GM12878 (cell line): ENCODE data around the gene IDI1. TPM values are rescaled to one million over a fixed set of nuclear protein-coding genes. Genes with fewer than 3 reads are reported as not detected.

Source experiments
- ATAC-seq: fragments of 200-7000 bp; cut with Tn5 transposase; 3 replicates; pipeline ENCODE4 v1.9.1; 2020; ENCODE audit warnings: mild to moderate bottlenecking, moderate library complexity
- BruUV-seq: library from RNA; stranded (reverse); fragments of 400-500 nt; replicated peaks from 2 replicates; lab custom pipeline; 2021; lab: Mats Ljungman, UMichigan
- CTCF ChIA-PET: fragments of 300-600 bp; sonication (Branson Sonifier 250); formaldehyde crosslinking; extraction: SDS; loops from one replicate; lab custom pipeline; 2021; ENCODE audit warnings: inconsistent platforms; lab: Yijun Ruan, JAX
- POLR2A ChIA-PET: fragments of 350-600 bp; formaldehyde crosslinking; extraction: SDS; loops from one replicate; lab custom pipeline; 2021; ENCODE audit warnings: inconsistent platforms; lab: Charles Lee
- RAD21 ChIA-PET: fragments of 300-600 bp; sonication (Branson Sonifier 250); formaldehyde crosslinking; loops from one replicate; lab custom pipeline; 2023; ENCODE audit warnings: antibody characterized with exemption; ENCODE audit not compliant: unreplicated experiment; lab: Charles Lee
- SMC1A ChIA-PET: fragments of 300-600 bp; sonication (Branson Sonifier 250); formaldehyde crosslinking; loops from one replicate; lab custom pipeline; 2023; ENCODE audit not compliant: unreplicated experiment, uncharacterized antibody; lab: Charles Lee
- DNase-seq: peaks from one replicate; pipeline ENCODE4 v3.0.0-alpha.2; 2011; ENCODE audit warnings: low read depth, low spot score
- FAIRE-seq: peaks from 3 replicates; lab custom pipeline; 2011; peaks lifted over from hg19 to GRCh38; lab: Jason Lieb, UNC
- H2AFZ ChIP-seq: 2 replicates; pipeline ENCODE4 v1.6.0; 2011; ENCODE audit warnings: low read depth, low read length, control low read depth; ENCODE audit not compliant: control insufficient read depth
- H3K27ac ChIP-seq: 2 replicates; pipeline ENCODE4 v1.5.1; 2011; ENCODE audit warnings: control low read depth; ENCODE audit not compliant: control insufficient read depth, insufficient read depth
- H3K27me3 ChIP-seq, 2 experiments: replicated peaks in 1 of 2; 2 replicates each; pipeline versions ENCODE4 v1.6.0 to v1.6.1; 2011; ENCODE audit warnings: low read length in 1 of 2; ENCODE audit not compliant: control insufficient read depth in 2 of 2, insufficient read depth in 2 of 2
- H3K36me3 ChIP-seq, 2 experiments: 2 replicates each; pipeline ENCODE4 v1.5.1; 2011; ENCODE audit warnings: low read length in 1 of 2; ENCODE audit not compliant: control insufficient read depth in 2 of 2, insufficient read depth in 2 of 2
- H3K4me1 ChIP-seq: 2 replicates; pipeline ENCODE4 v1.6.1; 2011; ENCODE audit warnings: mild to moderate bottlenecking, low read length, moderate library complexity, mixed read lengths; ENCODE audit not compliant: control insufficient read depth, insufficient read depth
- H3K4me2 ChIP-seq: 2 replicates; pipeline ENCODE4 v1.6.0; 2011; ENCODE audit warnings: control low read depth; ENCODE audit not compliant: control insufficient read depth, insufficient read depth
- H3K4me3 ChIP-seq: fragments of 200-600 bp; sonication (generic); 2 replicates; pipeline ENCODE4 v1.5.1; 2016
- H3K79me2 ChIP-seq: 2 replicates; pipeline ENCODE4 v1.6.0; 2011; ENCODE audit warnings: low read length; ENCODE audit not compliant: control insufficient read depth, insufficient read depth
- H3K9ac ChIP-seq: 2 replicates; pipeline ENCODE4 v1.8.0; 2011; ENCODE audit warnings: low read length, control low read depth, mixed read lengths; ENCODE audit not compliant: control insufficient read depth, insufficient read depth
- H3K9me3 ChIP-seq: replicated peaks from 3 replicates; pipeline ENCODE4 v1.5.1; 2011; ENCODE audit warnings: mild to moderate bottlenecking, low read length; ENCODE audit not compliant: control insufficient read depth, insufficient read depth
- H4K20me1 ChIP-seq: 2 replicates; pipeline ENCODE4 v1.6.0; 2011; ENCODE audit not compliant: control insufficient read depth, insufficient read depth
- CHD1 ChIP-seq: IDR thresholded peaks from 2 replicates; pipeline ENCODE4 v1.6.1; 2012; ENCODE audit warnings: low read depth, low read length, improper control_type of control experiment
- DPF2 ChIP-seq: fragments of 450-650 bp; IDR thresholded peaks from 2 replicates; pipeline ENCODE4 v1.6.1; 2017; ENCODE audit warnings: mild to moderate bottlenecking
- POLR2A ChIP-seq: IDR thresholded peaks from 2 replicates; pipeline ENCODE4 v1.6.1; 2011; ENCODE audit warnings: low read depth, mild to moderate bottlenecking, low read length
- WGBS: methylation state at CpG from one replicate; pipeline ENCODE4 v1.1.6; 2016; ENCODE audit warnings: low lambda C conversion rate; ENCODE audit not compliant: insufficient replicate concordance, insufficient coverage; ENCODE audit errors: missing lambda C conversion rate; 5-methylcytosine and 5-hydroxymethylcytosine counted together
- in situ Hi-C: fragments of 300-500 bp; cut with MboI; formaldehyde crosslinking; loops from 9 replicates; pipeline ENCODE4 v1.14.3; 2018; ENCODE audit warnings: mixed read lengths
- intact Hi-C: fragments of 100-400 bp; cut with micrococcal nuclease; formaldehyde crosslinking; loops from one replicate; pipeline ENCODE4 v1.14.2; 2022; ENCODE audit not compliant: unreplicated experiment
- polyA plus RNA-seq, 11 experiments: library from polyadenylated mRNA; depleted of rRNA in 4 of 11; unstranded in 6 of 11; stranded (reverse) in 5 of 11; fragments of >200 nt; fragmentation: Nextera tagmentation in 4 of 11; fragmentation: Illumina TruSeq in 1 of 11; extraction: Ambion mirVana in 4 of 11; extraction: Trizol in 1 of 11; gene quantifications; 1 replicate in 1 of 11; 2 replicates in 10 of 11; pipeline versions ENCODE4 v1.2.1 to v1.2.3, GENCODE V29; 2011 to 2016; ENCODE audit warnings: inconsistent platforms in 2 of 11, missing spikeins in 2 of 11, low read depth in 1 of 11
- total RNA-seq, 4 experiments: library from RNA; depleted of rRNA in 3 of 4; stranded (reverse); fragments of >200 nt in 3 of 4; fragmentation: Illumina TruSeq in 1 of 4; extraction: Trizol in 1 of 4; gene quantifications; 2 replicates each; pipeline versions ENCODE4 v1.2.1 to v1.2.3, GENCODE V29; 2013 to 2021

IDI1 gene
- total and polyA plus RNA-seq, 10 of the 15 experiments (the other 5 are each of a cell fraction or from before 2014, with no cell fraction given): 85.5 to 223 (median 157) TPM

- Histone ChIP-seq H3K36me3 (peaks cover 9% of the 10 kb centered on the region in 2 experiments; a peak in 3 of 4 replicates), H3K27me3 (no peaks in the 10 kb centered on the region), H4K20me1 (no peaks in the 10 kb centered on the region), H3K27ac (no peak overlapping the region), H3K79me2 (no peaks in the 10 kb centered on the region), H3K9me3 (no peaks in the 10 kb centered on the region), H3K4me2 (no peak overlapping the region), H3K9ac (no peak overlapping the region), H3K4me1 (no peaks in the 10 kb centered on the region), H3K4me3 (no peak overlapping the region), H2AFZ (no peak overlapping the region)
- in situ Hi-C loops: no loop called here
- intact Hi-C loops: no loop called here
- ChIA-PET CTCF (no interaction called here), RAD21 (no interaction called here), SMC1A (interaction anchor here (0.9 kb wide), 1 partner anchor 9 kb away, joined by 3 read pairs; no protein-coding TSS in a partner anchor), POLR2A (no interaction called here)
- WGBS: 97% methylated on average over 9 of the region's 9 CpGs
- ATAC-seq (peak; percentile 34; the same call in 2 of the 3 replicates), DNase-seq (no peak), FAIRE-seq (no peak)
- no peak for TF ChIP-seq CHD1
- BruUV-seq: no TSS peak
These were observed 28.0 kb downstream of the IDI1 start for GRCh38 chr10:1020958-1021357.

GRCh38 chr10:1020460-1020859 lies 28.5 kb downstream of the IDI1 start:
- no peaks in the 10 kb centered on the region for H3K27me3 ChIP-seq
- no peaks in the 10 kb centered on the region for H3K4me1 ChIP-seq
- H3K79me2 ChIP-seq: no peaks in the 10 kb centered on the region
- no peak overlapping the region for H3K9ac ChIP-seq
- CTCF ChIA-PET: no interaction called here
- no peaks in the 10 kb centered on the region for H4K20me1 ChIP-seq
- no peak overlapping the region for H2AFZ ChIP-seq
- RAD21 ChIA-PET: no interaction called here
- FAIRE-seq: no peak
- 96% methylated on average over 10 of the region's 10 CpGs for WGBS
- intact Hi-C loops (no loop called here), in situ Hi-C loops (no loop called here)
- no peak for DNase-seq
- ATAC-seq: peak; percentile 42
- no peak overlapping the region for H3K4me3 ChIP-seq
- H3K4me2 ChIP-seq: no peak overlapping the region
- no peak overlapping the region for H3K27ac ChIP-seq
- H3K36me3 ChIP-seq: peaks cover 9 to 14% of the 10 kb centered on the region in 2 experiments; a peak in 3 of 4 replicates
- H3K9me3 ChIP-seq: no peaks in the 10 kb centered on the region
- SMC1A ChIA-PET: interaction anchor here (1.0 kb wide), 1 partner anchor 10 kb away, joined by 3 read pairs; no protein-coding TSS in a partner anchor
- POLR2A ChIA-PET: no interaction called here
- peak; percentile 51 for TF ChIP-seq POLR2A
- no peak for TF ChIP-seq DPF2
- BruUV-seq: no TSS peak
